Ovary (tissue), 3 donors: ENCODE data around the gene PAGE2B.

Experiments
- EP300 ChIP-seq: sonication (generic); formaldehyde crosslinking; IDR thresholded peaks from one replicate; pipeline ENCODE4 v1.6.1; 2017; ENCODE audit warnings: antibody characterized with exemption
- POLR2A ChIP-seq: fragments of 450-650 bp; IDR thresholded peaks from one replicate; pipeline ENCODE4 v1.6.1; 2017; ENCODE audit warnings: antibody characterized with exemption, mild to moderate bottlenecking, moderate library complexity
- TF ChIP-seq, protein P1 (sequence below), 3 donors: fragments of 450-650 bp in 2 of 3; fragments of 200-600 bp in 1 of 3; IDR thresholded peaks; one replicate each; pipeline versions ENCODE4 v1.5.1 to v1.8.0; 2016 to 2022; ENCODE audit warnings: antibody characterized with exemption in 3 of 3, mild to moderate bottlenecking in 1 of 3
- donor health status: DM: no; HTN: no; CAD: no.

DNA sequence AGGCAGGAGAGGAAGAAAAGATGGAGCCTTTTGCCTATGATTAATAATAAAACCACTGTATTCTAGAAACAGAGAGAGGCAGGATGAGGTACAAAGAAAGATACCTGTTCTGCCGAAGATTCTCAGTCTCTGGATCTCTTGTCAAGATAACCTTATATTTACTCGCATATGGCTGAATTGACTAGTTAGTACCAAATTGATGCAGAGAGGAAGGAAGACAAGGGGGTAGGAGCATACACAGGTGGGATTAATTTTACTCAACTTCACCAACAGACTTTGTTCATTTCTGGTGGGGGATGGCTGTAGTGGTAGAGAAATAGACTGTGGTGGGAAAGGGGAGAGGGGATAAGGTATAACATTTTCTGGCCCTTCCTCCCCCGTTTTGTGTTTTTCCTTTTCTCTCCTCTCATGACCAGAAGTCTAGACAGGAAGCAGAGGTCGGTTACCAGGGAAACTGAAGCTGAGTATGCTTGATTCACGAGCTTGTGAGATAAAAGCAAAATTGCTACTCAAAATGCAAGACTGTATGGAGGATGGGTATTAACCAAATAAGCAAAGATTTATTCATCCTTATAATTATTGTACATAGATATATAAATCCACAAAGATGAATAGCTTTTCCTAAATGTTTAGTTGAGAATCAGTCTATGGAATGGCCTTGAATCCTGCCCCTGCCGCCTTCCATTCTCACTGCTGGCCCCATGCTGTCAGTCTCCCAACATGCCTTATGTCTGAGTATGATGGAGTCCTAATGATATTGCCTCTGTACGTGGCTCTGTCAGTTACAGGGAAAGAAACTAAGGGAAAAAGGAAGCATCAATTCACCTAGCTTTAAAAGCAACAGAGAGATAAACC, 17.8 kb upstream of the PAGE2B start:
- TF ChIP-seq, protein P1, sequence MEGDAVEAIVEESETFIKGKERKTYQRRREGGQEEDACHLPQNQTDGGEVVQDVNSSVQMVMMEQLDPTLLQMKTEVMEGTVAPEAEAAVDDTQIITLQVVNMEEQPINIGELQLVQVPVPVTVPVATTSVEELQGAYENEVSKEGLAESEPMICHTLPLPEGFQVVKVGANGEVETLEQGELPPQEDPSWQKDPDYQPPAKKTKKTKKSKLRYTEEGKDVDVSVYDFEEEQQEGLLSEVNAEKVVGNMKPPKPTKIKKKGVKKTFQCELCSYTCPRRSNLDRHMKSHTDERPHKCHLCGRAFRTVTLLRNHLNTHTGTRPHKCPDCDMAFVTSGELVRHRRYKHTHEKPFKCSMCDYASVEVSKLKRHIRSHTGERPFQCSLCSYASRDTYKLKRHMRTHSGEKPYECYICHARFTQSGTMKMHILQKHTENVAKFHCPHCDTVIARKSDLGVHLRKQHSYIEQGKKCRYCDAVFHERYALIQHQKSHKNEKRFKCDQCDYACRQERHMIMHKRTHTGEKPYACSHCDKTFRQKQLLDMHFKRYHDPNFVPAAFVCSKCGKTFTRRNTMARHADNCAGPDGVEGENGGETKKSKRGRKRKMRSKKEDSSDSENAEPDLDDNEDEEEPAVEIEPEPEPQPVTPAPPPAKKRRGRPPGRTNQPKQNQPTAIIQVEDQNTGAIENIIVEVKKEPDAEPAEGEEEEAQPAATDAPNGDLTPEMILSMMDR (IDR thresholded peaks at IDR 0.05), result no peak
- TF ChIP-seq POLR2A, result no peak
- TF ChIP-seq EP300, result no peak
